Fibroblast of skin of abdomen (primary cell): Measurements from ENCODE around the gene BSN.

ENCODE experiments used
- DNase-seq: peaks from one replicate; pipeline ENCODE4 v3.0.0-alpha.2; 2013

The BSN gene

GRCh38 chr3:49602877-49603411 lies 48.7 kb downstream of the BSN start:
- DNase-seq, result no peak

GRCh38 chr3:49606427-49606826 lies 52.1 kb downstream of the BSN start:
- DNase-seq, result no peak

- no peak for DNase-seq
These were observed 52.9 kb downstream of the BSN start for GRCh38 chr3:49607105-49607591.

- no peak for DNase-seq
These were observed 53.5 kb downstream of the BSN start for GRCh38 chr3:49607796-49608195.

GRCh38 chr3:49609314-49609713 lies 55.0 kb downstream of the BSN start:
- DNase-seq, result no peak

GRCh38 chr3:49609815-49610214 lies 55.5 kb downstream of the BSN start:
- DNase-seq, result no peak

- DNase-seq, result no peak
These were observed 56.5 kb downstream of the BSN start for GRCh38 chr3:49610666-49611280.

- DNase-seq, result no peak
These were observed 57.0 kb downstream of the BSN start for GRCh38 chr3:49611291-49611690.

GRCh38 chr3:49611719-49612118 lies 57.4 kb downstream of the BSN start:
- DNase-seq, result no peak

- no peak for DNase-seq
These were observed 60.7 kb downstream of the BSN start for GRCh38 chr3:49614936-49615335.

GRCh38 chr3:49616061-49616460 lies 61.8 kb downstream of the BSN start:
- DNase-seq, result no peak

GRCh38 chr3:49616491-49616941 lies 62.2 kb downstream of the BSN start:
- DNase-seq, result peak; percentile 88

- no peak for DNase-seq
These were observed 63.2 kb downstream of the BSN start for GRCh38 chr3:49617390-49618013.

- DNase-seq, result no peak
These were observed 64.1 kb downstream of the BSN start for GRCh38 chr3:49618412-49618811.

- DNase-seq, result no peak
These were observed 65.4 kb downstream of the BSN start for GRCh38 chr3:49619649-49620048.

- DNase-seq, result no peak
These were observed 66.5 kb downstream of the BSN start for GRCh38 chr3:49620728-49621127.

GRCh38 chr3:49623071-49623470 lies 68.8 kb downstream of the BSN start:
- DNase-seq, result no peak

GRCh38 chr3:49625071-49625470 lies 70.8 kb downstream of the BSN start:
- no peak for DNase-seq

GRCh38 chr3:49626101-49626581 lies 71.9 kb downstream of the BSN start:
- peak; percentile 79 for DNase-seq

GRCh38 chr3:49626796-49627195 lies 72.5 kb downstream of the BSN start:
- no peak for DNase-seq

GRCh38 chr3:49627634-49628033 lies 73.4 kb downstream of the BSN start:
- no peak for DNase-seq

GRCh38 chr3:49628249-49628648 lies 74.0 kb downstream of the BSN start:
- DNase-seq, result no peak

GRCh38 chr3:49629451-49629850 lies 75.2 kb downstream of the BSN start:
- no peak for DNase-seq

- no peak for DNase-seq
These were observed 75.6 kb downstream of the BSN start for GRCh38 chr3:49629866-49630265.
